Suprapubic skin (tissue), 3 donors: ENCODE results near the gene PSTPIP1.

Experiments used
- EP300 ChIP-seq: sonication (generic); formaldehyde crosslinking; IDR thresholded peaks from one replicate; pipeline ENCODE4 v1.6.1; 2017; ENCODE audit warnings: antibody characterized with exemption
- POLR2A ChIP-seq, 2 donors: fragments of 450-650 bp; IDR thresholded peaks; one replicate each; pipeline ENCODE4 v1.6.1; 2017; ENCODE audit warnings: antibody characterized with exemption in 2 of 2, mild to moderate bottlenecking in 2 of 2, moderate library complexity in 2 of 2
- TF ChIP-seq, protein P1 (sequence below), 2 donors: fragments of 200-600 bp in 1 of 2; fragments of 450-650 bp in 1 of 2; sonication (generic) in 1 of 2; IDR thresholded peaks; one replicate each; pipeline ENCODE4 v1.5.1; 2016 to 2019; ENCODE audit warnings: antibody characterized with exemption in 2 of 2, mild to moderate bottlenecking in 1 of 2, moderate library complexity in 1 of 2

DNA sequence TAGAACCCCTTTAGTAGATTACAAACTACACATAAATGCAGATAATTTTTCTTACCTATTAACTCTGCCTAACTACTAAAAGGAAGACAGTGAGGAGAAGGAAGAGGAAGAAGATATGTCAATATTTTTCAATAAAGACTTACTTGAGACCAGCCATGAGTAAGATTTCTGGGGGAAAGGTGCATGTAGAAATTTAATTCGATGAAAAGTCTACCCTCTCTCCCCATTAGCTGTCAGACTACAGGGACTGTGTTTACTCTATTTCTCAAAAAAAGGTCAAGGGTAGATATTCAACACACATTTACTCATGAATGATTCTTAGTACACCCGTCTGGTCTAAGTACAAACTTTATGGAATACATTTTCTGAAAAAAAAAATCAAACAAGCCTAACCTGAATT, 69.1 kb downstream of the PSTPIP1 start:
- TF ChIP-seq, protein P1, sequence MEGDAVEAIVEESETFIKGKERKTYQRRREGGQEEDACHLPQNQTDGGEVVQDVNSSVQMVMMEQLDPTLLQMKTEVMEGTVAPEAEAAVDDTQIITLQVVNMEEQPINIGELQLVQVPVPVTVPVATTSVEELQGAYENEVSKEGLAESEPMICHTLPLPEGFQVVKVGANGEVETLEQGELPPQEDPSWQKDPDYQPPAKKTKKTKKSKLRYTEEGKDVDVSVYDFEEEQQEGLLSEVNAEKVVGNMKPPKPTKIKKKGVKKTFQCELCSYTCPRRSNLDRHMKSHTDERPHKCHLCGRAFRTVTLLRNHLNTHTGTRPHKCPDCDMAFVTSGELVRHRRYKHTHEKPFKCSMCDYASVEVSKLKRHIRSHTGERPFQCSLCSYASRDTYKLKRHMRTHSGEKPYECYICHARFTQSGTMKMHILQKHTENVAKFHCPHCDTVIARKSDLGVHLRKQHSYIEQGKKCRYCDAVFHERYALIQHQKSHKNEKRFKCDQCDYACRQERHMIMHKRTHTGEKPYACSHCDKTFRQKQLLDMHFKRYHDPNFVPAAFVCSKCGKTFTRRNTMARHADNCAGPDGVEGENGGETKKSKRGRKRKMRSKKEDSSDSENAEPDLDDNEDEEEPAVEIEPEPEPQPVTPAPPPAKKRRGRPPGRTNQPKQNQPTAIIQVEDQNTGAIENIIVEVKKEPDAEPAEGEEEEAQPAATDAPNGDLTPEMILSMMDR (IDR thresholded peaks at IDR 0.05): no peak
- TF ChIP-seq POLR2A (IDR thresholded peaks at IDR 0.05): no peak
- TF ChIP-seq EP300: no peak
